Measurements from ENCODE around the gene NABP2. TPM values are rescaled to one million over a fixed set of nuclear protein-coding genes. Genes with fewer than 3 reads are reported as not detected.

The NABP2 gene
- total RNA-seq, 1 donor from 2014 or later, result 27.9 TPM

- H3K79me2 ChIP-seq (ENCODE audit: low read depth), result peaks cover 49% of the 10 kb centered on the region
- H4K20me1 ChIP-seq (ENCODE audit: low read depth), result peaks cover 20% of the 10 kb centered on the region
- H3K27me3 ChIP-seq, result no peaks in the 10 kb centered on the region
- peaks cover 18% of the 10 kb centered on the region for H3K36me3 Mint-ChIP-seq
- peak overlapping the region; percentile 93 for H3K4me2 ChIP-seq
- H3K36me3 ChIP-seq, result peaks cover 25% of the 10 kb centered on the region
- peak; percentile 15 for DNase-seq (ENCODE audit: low spot score)
- H3K4me1 Mint-ChIP-seq, result peaks cover 26% of the 10 kb centered on the region
- H3K27ac Mint-ChIP-seq, result peak overlapping the region; percentile 94
- TF ChIP-seq EZH2 (IDR thresholded peaks at IDR 0.05) (no peak), CTCF (IDR thresholded peaks at IDR 0.05) (no peak), EZH2phosphoT487 (IDR thresholded peaks at IDR 0.05) (no peak)
- no peak overlapping the region for H2AFZ ChIP-seq (replicated peaks)
- peak overlapping the region; percentile 88 for H3K9ac ChIP-seq
- H3K4me3 Mint-ChIP-seq, result peak overlapping the region; percentile 94
- H3K4me3 ChIP-seq, result peak overlapping the region; percentile 96
- H3K9me3 Mint-ChIP-seq, result peaks cover 9% of the 10 kb centered on the region
- H3K4me1 ChIP-seq, result peaks cover 10% of the 10 kb centered on the region
- H3F3A ChIP-seq (ENCODE audit: low read depth), result peaks cover 45% of the 10 kb centered on the region
- peak overlapping the region; percentile 88 for H3K27ac ChIP-seq
- no peaks in the 10 kb centered on the region for H3K9me3 ChIP-seq (ENCODE audit: low read depth)
- H3K27me3 Mint-ChIP-seq (ENCODE audit: insufficient read depth, low read depth), result peaks cover 19% of the 10 kb centered on the region
These were observed 35.9 kb upstream of the NABP2 start for GRCh38 chr12:56188131-56188777.

- peak overlapping the region; percentile 88 for H3K27ac ChIP-seq
These were observed 35.4 kb upstream of the NABP2 start for GRCh38 chr12:56188778-56189098.

GRCh38 chr12:56189099-56189917, 34.8 kb upstream of the NABP2 start, which contains the start of gene SMARCC2:
TSS of gene SMARCC2 (minus strand) at chr12:56189483. CDS start at chr12:56189461, 22 bp downstream.
- Histone ChIP-seq H3K4me1 (peaks cover 10% of the 10 kb centered on the region), H3K27me3 (no peaks in the 10 kb centered on the region), H3K9me3 (ENCODE audit: low read depth) (no peaks in the 10 kb centered on the region), H4K20me1 (ENCODE audit: low read depth) (peaks cover 20% of the 10 kb centered on the region), H3K9ac (peak within 1 kb of the TSS; percentile 88), H3K36me3 (peaks cover 17% of the 10 kb centered on the region), H3K79me2 (ENCODE audit: low read depth) (peaks cover 47% of the 10 kb centered on the region), H3F3A (ENCODE audit: low read depth) (peaks cover 45% of the 10 kb centered on the region), H3K27ac (peak within 1 kb of the TSS; percentile 88), H3K4me3 (peak within 1 kb of the TSS; percentile 96), H2AFZ (replicated peaks) (peak within 1 kb of the TSS; percentile 92), H3K4me2 (peak within 1 kb of the TSS; percentile 93)
- TF ChIP-seq CTCF (IDR thresholded peaks at IDR 0.05), result peak; percentile 66
- no peak for TF ChIP-seq EZH2phosphoT487 (IDR thresholded peaks at IDR 0.05)
- no peak for TF ChIP-seq EZH2 (IDR thresholded peaks at IDR 0.05)
- H3K27me3 Mint-ChIP-seq (ENCODE audit: insufficient read depth, low read depth), result peaks cover 20% of the 10 kb centered on the region
- DNase-seq (ENCODE audit: low spot score), result peak; percentile 97
- peaks cover 26% of the 10 kb centered on the region for H3K4me1 Mint-ChIP-seq
- peaks cover 14% of the 10 kb centered on the region for H3K36me3 Mint-ChIP-seq
- peak within 1 kb of the TSS; percentile 98 for H3K27ac Mint-ChIP-seq
- H3K9me3 Mint-ChIP-seq, result peaks cover 9% of the 10 kb centered on the region
- H3K4me3 Mint-ChIP-seq, result peak within 1 kb of the TSS; percentile 95

More at GRCh38 chr12:56188778-56189098, 35.4 kb upstream of the NABP2 start:
- TF ChIP-seq CTCF (IDR thresholded peaks at IDR 0.05) (no peak), EZH2 (IDR thresholded peaks at IDR 0.05) (no peak), EZH2phosphoT487 (IDR thresholded peaks at IDR 0.05) (no peak)
- Histone ChIP-seq H3K4me1 (peaks cover 10% of the 10 kb centered on the region), H3K27me3 (no peaks in the 10 kb centered on the region), H3K79me2 (ENCODE audit: low read depth) (peaks cover 49% of the 10 kb centered on the region), H3K4me2 (peak overlapping the region; percentile 93), H2AFZ (replicated peaks) (no peak overlapping the region), H3K4me3 (peak overlapping the region; percentile 96), H4K20me1 (ENCODE audit: low read depth) (peaks cover 20% of the 10 kb centered on the region), H3K36me3 (peaks cover 20% of the 10 kb centered on the region), H3F3A (ENCODE audit: low read depth) (peaks cover 45% of the 10 kb centered on the region), H3K9ac (peak overlapping the region; percentile 88), H3K9me3 (ENCODE audit: low read depth) (no peaks in the 10 kb centered on the region)
- Mint-ChIP-seq H3K27me3 (ENCODE audit: insufficient read depth, low read depth) (peaks cover 20% of the 10 kb centered on the region), H3K9me3 (peaks cover 9% of the 10 kb centered on the region), H3K36me3 (peaks cover 17% of the 10 kb centered on the region), H3K4me3 (peak overlapping the region; percentile 94), H3K4me1 (peaks cover 26% of the 10 kb centered on the region), H3K27ac (peak overlapping the region; percentile 94)
- no peak for DNase-seq (ENCODE audit: low spot score)
